ENCODE data around the gene POLR2H. TPM values are rescaled to one million over a fixed set of nuclear protein-coding genes. Genes with fewer than 3 reads are reported as not detected.
"Not testable (repeated sequence)": the region's sequence is repeated elsewhere in the genome, so short reads cannot be mapped to it uniquely, and the experiment has no call there.

POLR2H gene
- total RNA-seq, 2 donors from 2014 or later, result 98.2 to 130 TPM

DNA sequence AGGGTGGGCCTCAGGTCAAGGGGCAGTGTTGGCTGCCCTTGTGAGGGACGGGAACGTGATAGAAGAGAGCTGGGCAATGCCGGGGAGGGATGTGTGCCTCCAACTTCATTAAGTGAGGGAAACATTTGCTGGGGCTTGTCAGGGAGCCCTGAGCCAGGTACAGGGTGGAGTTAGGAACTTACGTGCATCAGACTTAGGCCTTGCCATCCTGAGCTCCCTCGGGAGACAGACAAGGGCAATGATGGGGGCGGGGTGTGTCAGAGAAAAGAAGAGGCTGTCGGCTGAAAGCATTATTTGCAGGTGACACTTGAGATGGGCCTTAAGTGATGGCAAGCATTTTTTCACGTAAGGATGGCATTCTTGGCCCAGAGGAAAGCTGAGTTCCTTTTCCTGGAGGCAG is 22.5 kb upstream of the POLR2H start:
- H3K9me3 ChIP-seq, result no peaks in the 10 kb centered on the region
- TF ChIP-seq, protein P1, sequence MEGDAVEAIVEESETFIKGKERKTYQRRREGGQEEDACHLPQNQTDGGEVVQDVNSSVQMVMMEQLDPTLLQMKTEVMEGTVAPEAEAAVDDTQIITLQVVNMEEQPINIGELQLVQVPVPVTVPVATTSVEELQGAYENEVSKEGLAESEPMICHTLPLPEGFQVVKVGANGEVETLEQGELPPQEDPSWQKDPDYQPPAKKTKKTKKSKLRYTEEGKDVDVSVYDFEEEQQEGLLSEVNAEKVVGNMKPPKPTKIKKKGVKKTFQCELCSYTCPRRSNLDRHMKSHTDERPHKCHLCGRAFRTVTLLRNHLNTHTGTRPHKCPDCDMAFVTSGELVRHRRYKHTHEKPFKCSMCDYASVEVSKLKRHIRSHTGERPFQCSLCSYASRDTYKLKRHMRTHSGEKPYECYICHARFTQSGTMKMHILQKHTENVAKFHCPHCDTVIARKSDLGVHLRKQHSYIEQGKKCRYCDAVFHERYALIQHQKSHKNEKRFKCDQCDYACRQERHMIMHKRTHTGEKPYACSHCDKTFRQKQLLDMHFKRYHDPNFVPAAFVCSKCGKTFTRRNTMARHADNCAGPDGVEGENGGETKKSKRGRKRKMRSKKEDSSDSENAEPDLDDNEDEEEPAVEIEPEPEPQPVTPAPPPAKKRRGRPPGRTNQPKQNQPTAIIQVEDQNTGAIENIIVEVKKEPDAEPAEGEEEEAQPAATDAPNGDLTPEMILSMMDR (IDR thresholded peaks at IDR 0.05), result no peak
- H3K4me1 ChIP-seq, result no peaks in the 10 kb centered on the region
- DNase-seq, result no peak
- H3K36me3 ChIP-seq, result peaks cover 6% of the 10 kb centered on the region
- no peak overlapping the region for H3K4me3 ChIP-seq
- intact Hi-C loops (cut with DNase I), result no loop called here
- no peak overlapping the region for H3K9ac ChIP-seq (ENCODE audit: low read depth in 2 of 2, low read length in 2 of 2)
- H3K27ac ChIP-seq, result peak overlapping the region; percentile 78
- no peaks in the 10 kb centered on the region for H3K27me3 ChIP-seq

DNA sequence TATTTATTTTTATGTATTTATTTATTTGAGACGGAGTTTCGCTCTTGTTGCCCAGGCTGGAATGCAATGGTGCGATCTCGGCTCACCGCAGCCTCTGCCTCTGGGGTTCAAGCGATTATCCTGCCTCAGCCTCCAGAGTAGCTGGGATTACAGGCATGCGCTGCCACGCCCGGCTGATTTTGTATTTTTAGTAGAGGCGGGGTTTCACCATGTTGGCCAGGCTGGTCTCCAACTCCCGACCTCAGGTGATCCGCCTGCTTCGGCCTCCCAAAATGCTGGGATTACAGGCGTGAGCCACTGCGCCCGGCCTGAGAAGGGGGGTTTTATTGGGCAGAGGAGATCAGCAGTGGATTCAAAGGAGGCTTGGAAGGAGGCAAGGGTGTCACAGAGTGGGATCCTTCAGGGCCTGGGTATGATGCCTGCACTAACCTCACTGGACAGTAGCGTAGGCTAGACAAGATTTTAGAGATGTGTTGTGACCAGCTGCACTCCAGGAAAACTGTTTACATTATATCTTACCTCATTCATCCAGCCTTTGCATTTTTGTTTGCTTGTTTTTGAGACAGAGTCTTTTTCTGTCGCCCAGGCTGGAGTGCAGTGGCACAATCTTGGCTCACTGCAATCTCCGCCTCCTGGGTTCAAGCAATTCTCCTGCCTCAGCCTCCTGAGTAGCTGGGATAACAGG is 21.9 kb upstream of the POLR2H start:
- H3K9ac ChIP-seq (ENCODE audit: low read depth in 2 of 2, low read length in 2 of 2); intact Hi-C loops (cut with DNase I): not testable (repeated sequence)

GRCh38 chr3:184341925-184342324 is 19.6 kb upstream of the POLR2H start:
- H3K36me3 ChIP-seq, result no peaks in the 10 kb centered on the region
- H3K27me3 ChIP-seq, result no peaks in the 10 kb centered on the region
- no peak overlapping the region for H3K4me3 ChIP-seq
- no peak for DNase-seq
- H3K9ac ChIP-seq (ENCODE audit: low read depth in 2 of 2, low read length in 2 of 2), result no peak overlapping the region
- no peak overlapping the region for H3K27ac ChIP-seq
- no peaks in the 10 kb centered on the region for H3K9me3 ChIP-seq
- TF ChIP-seq, protein P1 (IDR thresholded peaks at IDR 0.05), result no peak
- intact Hi-C loops (cut with DNase I), result no loop called here
- H3K4me1 ChIP-seq, result peaks cover 5% of the 10 kb centered on the region

More for the DNA sequence above, 21.9 kb upstream of the POLR2H start:
- not testable (repeated sequence) for H3K4me1 ChIP-seq, H3K27me3 ChIP-seq, H3K27ac ChIP-seq, H3K36me3 ChIP-seq, H3K4me3 ChIP-seq, H3K9me3 ChIP-seq, DNase-seq

DNA sequence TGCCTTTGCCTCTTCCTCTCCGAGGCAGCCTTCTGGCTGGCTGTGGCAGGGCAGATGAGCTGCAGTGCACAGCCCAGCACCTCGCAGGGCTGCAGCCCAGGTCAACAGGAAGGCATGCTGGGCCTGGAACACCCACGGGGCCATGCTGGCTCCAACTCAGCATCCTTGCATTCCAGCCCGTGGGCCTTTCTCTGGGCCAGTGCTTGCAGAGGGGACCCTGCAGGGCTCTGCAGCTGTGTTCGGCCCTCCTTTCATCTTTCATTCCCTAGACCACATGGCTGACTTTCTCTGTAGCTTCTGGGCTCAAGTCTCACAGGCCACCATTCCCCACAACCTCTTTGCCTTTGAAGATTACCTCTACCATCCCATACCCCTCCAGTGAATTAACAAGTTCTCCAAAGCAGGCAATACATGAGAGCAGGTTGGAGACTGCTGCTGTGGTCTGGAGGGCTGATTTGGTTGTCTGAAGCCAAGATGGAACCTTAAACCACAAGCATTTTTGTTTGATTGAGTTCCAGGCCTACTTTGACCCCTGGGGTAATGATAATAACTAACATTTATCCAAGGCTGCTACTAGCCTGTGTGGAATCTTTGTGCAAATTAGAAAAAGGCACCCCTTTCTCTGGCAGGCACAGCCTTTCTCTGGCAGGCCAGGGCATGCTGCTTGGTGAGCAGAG is 18.2 kb upstream of the POLR2H start:
- intact Hi-C loops (cut with DNase I), result no loop called here
- H3K27ac ChIP-seq, result no peak overlapping the region
- no peak overlapping the region for H3K9ac ChIP-seq (ENCODE audit: low read depth in 2 of 2, low read length in 2 of 2)
- no peak overlapping the region for H3K4me3 ChIP-seq
- DNase-seq, result no peak
- peaks cover 5% of the 10 kb centered on the region for H3K4me1 ChIP-seq
- TF ChIP-seq, protein P1 (IDR thresholded peaks at IDR 0.05), result no peak
- H3K36me3 ChIP-seq, result no peaks in the 10 kb centered on the region
- no peaks in the 10 kb centered on the region for H3K9me3 ChIP-seq
- no peaks in the 10 kb centered on the region for H3K27me3 ChIP-seq

DNA sequence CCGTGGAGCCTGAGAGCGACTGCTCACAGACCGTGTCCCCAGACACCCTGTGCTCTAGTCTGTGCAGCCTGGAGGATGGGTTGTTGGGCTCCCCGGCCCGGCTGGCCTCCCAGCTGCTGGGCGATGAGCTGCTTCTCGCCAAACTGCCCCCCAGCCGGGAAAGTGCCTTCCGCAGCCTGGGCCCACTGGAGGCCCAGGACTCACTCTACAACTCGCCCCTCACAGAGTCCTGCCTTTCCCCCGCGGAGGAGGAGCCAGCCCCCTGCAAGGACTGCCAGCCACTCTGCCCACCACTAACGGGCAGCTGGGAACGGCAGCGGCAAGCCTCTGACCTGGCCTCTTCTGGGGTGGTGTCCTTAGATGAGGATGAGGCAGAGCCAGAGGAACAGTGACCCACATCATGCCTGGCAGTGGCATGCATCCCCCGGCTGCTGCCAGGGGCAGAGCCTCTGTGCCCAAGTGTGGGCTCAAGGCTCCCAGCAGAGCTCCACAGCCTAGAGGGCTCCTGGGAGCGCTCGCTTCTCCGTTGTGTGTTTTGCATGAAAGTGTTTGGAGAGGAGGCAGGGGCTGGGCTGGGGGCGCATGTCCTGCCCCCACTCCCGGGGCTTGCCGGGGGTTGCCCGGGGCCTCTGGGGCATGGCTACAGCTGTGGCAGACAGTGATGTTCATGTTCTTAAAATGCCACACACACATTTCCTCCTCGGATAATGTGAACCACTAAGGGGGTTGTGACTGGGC is 16.8 kb upstream of the POLR2H start:
- TF ChIP-seq, protein P1 (IDR thresholded peaks at IDR 0.05), result no peak
- H3K27me3 ChIP-seq, result no peaks in the 10 kb centered on the region
- H3K9ac ChIP-seq (ENCODE audit: low read depth in 2 of 2, low read length in 2 of 2), result peak overlapping the region in 1 of 2 donors; percentile 5
- no peak for DNase-seq
- H3K4me1 ChIP-seq, result peaks cover 5% of the 10 kb centered on the region
- intact Hi-C loops (cut with DNase I), result no loop called here
- H3K27ac ChIP-seq, result no peak overlapping the region
- no peaks in the 10 kb centered on the region for H3K36me3 ChIP-seq
- no peaks in the 10 kb centered on the region for H3K9me3 ChIP-seq
- H3K4me3 ChIP-seq, result no peak overlapping the region
